GM21367 (cell line): ENCODE measurements around the gene GOLGA6L10.
A peak's percentile ranks its signal among the peaks of the same experiment; 100 is the strongest.
"Not testable (repeated sequence)": the region's sequence is repeated elsewhere in the genome, so short reads cannot be mapped to it uniquely, and the experiment has no call there.

Experiments used
- ATAC-seq: cut with Tn5 transposase; IDR thresholded peaks from one replicate; pipeline ENCODE4 v1.9.1; 2021; ENCODE audit not compliant: unreplicated experiment

Gene GOLGA6L10, protein sequence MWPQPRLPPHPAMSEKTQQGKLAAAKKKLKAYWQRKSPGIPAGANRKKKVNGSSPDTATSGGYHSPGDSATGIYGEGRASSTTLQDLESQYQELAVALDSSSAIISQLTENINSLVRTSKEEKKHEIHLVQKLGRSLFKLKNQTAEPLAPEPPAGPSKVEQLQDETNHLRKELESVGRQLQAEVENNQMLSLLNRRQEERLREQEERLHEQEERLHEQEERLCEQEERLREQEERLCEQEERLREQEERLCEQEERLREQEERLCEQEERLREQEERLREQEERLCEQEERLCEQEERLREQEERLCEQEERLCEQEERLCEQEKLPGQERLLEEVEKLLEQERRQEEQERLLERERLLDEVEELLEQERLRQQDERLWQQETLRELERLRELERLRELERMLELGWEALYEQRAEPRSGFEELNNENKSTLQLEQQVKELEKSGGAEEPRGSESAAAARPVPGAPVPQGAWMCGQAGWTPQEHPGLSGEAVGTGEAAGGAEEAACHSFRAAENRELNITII

GRCh38 chr15:82349375-82349774 is at the start of gene GOLGA6L10:
TSS of gene GOLGA6L10 (minus strand) at chr15:82349475. CDS start at chr15:82349375, 100 bp downstream.
- not testable (repeated sequence) for ATAC-seq

GRCh38 chr15:82398785-82399184 is 49.5 kb upstream of the GOLGA6L10 start:
- ATAC-seq, result peak; percentile 20

DNA sequence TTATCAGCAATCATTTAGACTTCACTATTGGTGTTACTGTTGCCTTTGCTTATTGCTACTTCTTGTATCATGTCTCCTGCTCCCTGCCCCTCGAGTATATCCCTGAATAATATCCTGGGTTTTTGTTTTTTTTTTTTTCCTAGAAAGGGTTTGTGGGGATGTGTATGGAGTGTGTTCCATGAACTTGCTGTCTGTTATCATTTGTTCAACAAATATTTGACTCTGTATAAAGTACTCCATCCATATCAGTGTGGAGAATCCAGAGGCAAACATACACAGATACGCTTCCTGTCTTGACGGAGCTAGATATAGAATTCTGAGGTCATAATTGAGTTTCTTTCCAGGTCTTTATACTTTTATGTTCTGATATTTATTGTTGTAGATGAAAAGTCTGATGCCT is 48.5 kb upstream of the GOLGA6L10 start:
- no peak for ATAC-seq

DNA sequence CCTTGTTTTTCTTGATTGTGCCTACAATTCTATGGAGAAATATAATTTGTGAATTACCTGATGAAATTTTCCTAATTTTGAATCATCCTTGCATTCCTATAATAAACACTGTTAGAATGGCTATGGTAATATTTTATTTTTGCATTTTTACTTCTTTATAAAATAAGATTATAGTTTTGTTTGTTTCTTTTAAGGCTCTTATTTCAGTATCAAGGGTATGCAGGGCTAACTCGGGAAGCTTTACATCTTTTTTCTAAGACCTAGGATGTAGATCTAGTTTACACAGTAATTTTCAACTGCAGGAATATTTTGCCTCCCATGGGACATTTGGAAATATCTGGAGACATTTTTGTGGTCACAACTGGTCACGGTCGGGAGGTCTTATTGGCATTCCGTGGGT is 46.5 kb upstream of the GOLGA6L10 start:
- ATAC-seq, result not testable (repeated sequence)

GRCh38 chr15:82393671-82394070 is 44.4 kb upstream of the GOLGA6L10 start:
- ATAC-seq, result no peak

GRCh38 chr15:82392077-82392476 is 42.8 kb upstream of the GOLGA6L10 start:
- not testable (repeated sequence) for ATAC-seq

DNA sequence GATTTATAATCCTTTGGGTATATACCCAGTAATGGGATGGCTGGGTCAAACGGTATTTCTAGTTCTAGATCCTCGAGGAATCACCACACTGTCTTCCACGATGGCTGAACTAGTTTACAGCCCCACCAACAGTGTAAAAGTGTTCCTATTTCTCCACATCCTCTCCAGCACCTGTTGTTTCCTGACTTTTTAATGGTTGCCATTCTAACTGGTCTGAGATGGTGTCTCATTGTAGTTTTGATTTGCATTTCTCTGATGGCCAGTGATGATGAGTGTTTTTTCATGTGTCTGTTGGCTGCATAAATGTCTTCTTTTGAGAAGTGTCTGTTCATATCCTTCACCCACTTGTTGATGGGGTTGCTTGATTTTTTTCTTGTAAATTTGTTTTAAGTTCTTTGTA is 40.9 kb upstream of the GOLGA6L10 start:
- not testable (repeated sequence) for ATAC-seq

GRCh38 chr15:82387209-82387608 is 37.9 kb upstream of the GOLGA6L10 start:
- not testable (repeated sequence) for ATAC-seq

GRCh38 chr15:82381330-82381955 is 32.2 kb upstream of the GOLGA6L10 start:
- ATAC-seq, result not testable (repeated sequence)

- ATAC-seq, result not testable (repeated sequence)
These were observed 30.3 kb upstream of the GOLGA6L10 start for GRCh38 chr15:82379552-82379951.

GRCh38 chr15:82373661-82374060 is 24.4 kb upstream of the GOLGA6L10 start:
- ATAC-seq, result not testable (repeated sequence)

- no peak for ATAC-seq
These were observed 22.4 kb upstream of the GOLGA6L10 start for GRCh38 chr15:82371656-82372055.

DNA sequence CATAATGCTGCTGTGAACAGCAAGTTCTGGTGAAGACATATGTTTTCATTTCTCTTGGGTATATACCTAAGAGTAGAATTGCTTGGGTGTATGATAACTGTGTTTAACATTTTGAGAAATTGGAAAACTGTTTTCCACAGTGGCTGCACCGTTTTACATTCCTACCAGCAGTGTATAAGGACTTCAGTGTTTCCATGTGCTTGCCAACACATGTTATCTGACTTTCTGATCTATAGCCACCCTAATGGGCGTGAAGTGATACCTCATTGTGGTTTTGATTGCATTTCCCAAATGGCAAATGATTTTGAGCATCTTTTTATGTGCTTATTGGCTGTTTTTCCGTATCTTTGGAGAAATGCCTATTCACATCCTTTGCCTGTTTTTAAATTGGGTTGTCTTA is 18.5 kb upstream of the GOLGA6L10 start:
- ATAC-seq, result not testable (repeated sequence)

GRCh38 chr15:82365692-82366323 is 16.5 kb upstream of the GOLGA6L10 start:
- ATAC-seq, result peak; percentile 89

DNA sequence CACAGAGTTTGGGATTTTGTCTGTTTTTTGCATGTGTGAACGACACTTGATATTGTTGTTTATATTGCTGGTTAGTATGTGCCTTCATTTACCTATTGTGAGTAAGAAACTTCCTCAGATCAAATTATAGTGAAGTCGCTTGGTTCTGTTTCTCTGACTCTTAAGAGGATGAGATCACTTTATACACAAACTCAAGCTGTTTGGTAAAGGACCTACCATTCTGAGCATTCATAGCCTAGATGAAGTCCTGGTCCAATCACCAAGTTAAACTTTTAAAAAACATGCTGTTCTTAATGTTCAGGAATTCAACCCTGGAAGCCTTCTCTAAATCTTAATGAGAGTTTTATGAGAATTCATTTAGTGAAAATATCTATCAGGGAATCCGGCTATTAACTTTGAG is 15.3 kb upstream of the GOLGA6L10 start:
- not testable (repeated sequence) for ATAC-seq

- not testable (repeated sequence) for ATAC-seq
These were observed 13.5 kb upstream of the GOLGA6L10 start for GRCh38 chr15:82362790-82363189.

GRCh38 chr15:82360618-82361017 is 11.3 kb upstream of the GOLGA6L10 start:
- not testable (repeated sequence) for ATAC-seq

DNA sequence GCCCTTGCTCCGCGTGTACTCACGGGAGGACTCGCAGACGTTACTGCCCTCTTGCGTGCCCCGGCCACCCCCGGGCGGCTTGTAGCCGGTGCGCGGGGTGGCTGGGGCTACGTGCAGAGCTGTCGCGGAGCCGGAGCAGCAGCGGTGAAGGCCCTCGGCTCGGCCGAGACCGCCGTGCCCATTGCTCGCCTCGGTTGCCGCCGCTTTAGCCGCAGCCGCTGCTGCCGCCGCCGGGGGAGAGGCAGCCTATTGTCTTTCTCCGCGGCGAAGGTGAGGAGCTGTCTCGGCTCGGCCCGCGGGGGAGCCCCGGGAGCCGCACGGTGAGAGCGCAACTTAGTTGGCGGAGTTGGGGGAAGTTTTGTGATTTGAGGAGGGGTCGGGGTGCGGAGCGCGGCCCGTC is 5.8 kb upstream of the GOLGA6L10 start:
- ATAC-seq, result not testable (repeated sequence)

- not testable (repeated sequence) for ATAC-seq
These were observed 5.3 kb upstream of the GOLGA6L10 start for GRCh38 chr15:82354546-82354945.

GRCh38 chr15:82347645-82348044 is 1.6 kb downstream of the GOLGA6L10 start:
- not testable (repeated sequence) for ATAC-seq

DNA sequence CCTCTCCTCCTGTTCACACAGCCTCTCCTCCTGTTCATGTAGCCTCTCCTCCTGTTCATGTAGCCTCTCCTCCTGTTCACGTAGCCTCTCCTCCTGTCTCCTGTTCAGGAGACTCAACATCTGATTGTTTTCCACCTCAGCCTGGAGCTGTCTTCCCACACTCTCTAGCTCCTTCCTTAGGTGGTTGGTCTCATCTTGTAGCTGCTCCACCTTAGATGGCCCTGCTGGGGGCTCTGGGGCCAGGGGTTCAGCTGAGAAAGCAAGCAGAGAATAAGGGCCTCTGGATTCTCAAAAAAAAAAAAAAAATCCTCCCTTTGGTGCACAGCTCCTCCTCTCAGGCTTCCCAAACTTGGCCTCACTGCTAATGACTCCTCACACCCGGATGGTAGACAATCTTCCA is 4.1 kb downstream of the GOLGA6L10 start:
- ATAC-seq, result not testable (repeated sequence)
